ENCODE measurements around the gene EXOC2.

DNA sequence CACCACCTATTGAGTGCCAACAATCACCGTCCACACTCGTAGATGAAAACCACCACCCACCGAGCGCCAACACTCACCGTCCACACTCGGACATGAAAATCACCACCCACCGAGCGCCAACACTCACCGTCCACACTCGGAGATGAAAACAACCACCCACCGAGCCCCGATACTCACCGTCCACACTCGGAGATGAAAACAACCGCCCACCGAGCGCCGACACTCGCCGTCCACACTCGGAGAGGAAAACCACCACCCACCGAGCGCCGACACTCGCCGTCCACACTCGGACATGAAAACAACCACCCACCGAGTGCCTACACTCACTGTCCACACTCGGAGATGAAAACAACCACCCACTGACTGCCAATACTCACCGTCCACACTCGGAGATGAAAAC lies 172.1 kb downstream of the EXOC2 start:
- no peak for TF ChIP-seq POLR2AphosphoS5 (IDR thresholded peaks at IDR 0.05)
- no peak for TF ChIP-seq POLR2A (IDR thresholded peaks at IDR 0.05; ENCODE audit: low read depth)
- no peak for TF ChIP-seq EP300 (IDR thresholded peaks at IDR 0.05)
- TF ChIP-seq, protein P1, sequence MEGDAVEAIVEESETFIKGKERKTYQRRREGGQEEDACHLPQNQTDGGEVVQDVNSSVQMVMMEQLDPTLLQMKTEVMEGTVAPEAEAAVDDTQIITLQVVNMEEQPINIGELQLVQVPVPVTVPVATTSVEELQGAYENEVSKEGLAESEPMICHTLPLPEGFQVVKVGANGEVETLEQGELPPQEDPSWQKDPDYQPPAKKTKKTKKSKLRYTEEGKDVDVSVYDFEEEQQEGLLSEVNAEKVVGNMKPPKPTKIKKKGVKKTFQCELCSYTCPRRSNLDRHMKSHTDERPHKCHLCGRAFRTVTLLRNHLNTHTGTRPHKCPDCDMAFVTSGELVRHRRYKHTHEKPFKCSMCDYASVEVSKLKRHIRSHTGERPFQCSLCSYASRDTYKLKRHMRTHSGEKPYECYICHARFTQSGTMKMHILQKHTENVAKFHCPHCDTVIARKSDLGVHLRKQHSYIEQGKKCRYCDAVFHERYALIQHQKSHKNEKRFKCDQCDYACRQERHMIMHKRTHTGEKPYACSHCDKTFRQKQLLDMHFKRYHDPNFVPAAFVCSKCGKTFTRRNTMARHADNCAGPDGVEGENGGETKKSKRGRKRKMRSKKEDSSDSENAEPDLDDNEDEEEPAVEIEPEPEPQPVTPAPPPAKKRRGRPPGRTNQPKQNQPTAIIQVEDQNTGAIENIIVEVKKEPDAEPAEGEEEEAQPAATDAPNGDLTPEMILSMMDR (IDR thresholded peaks at IDR 0.05) = no peak

All from esophagus muscularis mucosa (tissue), 4 donors.